ENCODE measurements around the gene CITED4.
"Not testable (repeated sequence)": the region's sequence is repeated elsewhere in the genome, so short reads cannot be mapped to it uniquely, and the experiment has no call there.

CITED4 gene, protein sequence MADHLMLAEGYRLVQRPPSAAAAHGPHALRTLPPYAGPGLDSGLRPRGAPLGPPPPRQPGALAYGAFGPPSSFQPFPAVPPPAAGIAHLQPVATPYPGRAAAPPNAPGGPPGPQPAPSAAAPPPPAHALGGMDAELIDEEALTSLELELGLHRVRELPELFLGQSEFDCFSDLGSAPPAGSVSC

GRCh38 chr1:40862008-40862863, at the start of gene CITED4:
Gene CITED4 (minus strand): TSS chr1:40862363. CDS start chr1:40862127, 236 bp downstream.
- DNase-seq: peak; percentile 95 to 96

GRCh38 chr1:40911105-40911504, 48.9 kb upstream of the CITED4 start:
- no peak for DNase-seq

DNA sequence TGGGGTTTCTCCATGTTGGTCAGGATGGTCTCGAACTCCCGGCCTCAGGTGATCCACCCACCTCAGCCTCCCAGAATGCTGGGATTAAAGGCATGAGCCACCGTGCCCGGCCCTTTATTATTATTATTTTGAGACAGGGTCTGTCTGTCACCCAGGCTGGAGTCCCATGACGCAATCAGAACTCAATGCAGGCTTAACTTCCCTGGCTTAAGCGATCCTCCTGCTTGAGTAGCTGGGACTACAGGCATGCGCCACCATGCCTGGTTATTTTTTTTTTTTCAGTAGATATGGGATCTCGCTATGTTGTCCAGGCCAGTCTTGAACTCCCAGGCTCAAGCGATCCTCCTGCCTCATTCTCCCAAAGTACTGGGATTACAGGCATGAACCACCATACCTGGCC, 47.1 kb upstream of the CITED4 start:
- DNase-seq: no peak

DNA sequence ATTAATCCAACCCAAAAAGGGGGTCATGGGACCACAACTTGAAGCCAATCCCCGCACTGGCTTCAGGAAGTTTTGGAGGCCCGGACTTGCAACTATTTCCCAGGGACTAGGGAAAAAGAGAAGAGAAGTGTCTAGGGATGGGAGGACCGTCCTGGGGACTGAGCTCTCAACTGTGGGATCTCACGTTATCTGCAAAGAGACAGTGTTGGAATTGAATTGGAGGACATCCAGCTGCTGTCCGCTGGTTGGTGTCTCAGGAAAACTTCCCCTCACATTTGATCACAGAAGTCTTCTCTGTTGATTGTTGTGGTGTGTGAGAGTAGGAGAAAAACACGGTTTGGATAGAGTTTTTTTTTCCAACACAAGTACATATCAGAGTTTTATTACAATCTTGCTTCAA, 46.2 kb upstream of the CITED4 start:
- DNase-seq: no peak

DNA sequence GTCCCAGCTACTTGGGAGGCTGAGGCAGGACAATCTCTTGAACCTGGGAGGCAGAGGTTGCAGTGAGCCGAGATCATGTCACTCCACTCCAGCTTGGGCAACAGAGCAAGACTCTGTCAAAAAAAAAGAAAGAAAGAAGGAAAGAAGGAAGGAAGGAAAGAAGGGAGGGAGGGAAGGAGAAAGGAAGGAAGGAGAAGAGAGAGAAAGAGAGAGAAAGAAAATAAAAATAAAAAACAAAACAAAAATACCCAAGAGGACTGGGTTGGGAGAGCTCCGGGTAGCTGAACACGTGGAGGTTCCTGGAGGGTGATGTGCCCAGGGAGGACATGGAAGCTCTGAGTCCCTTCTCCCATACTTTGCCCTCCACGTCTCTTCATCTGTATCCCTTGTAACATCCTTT, 45.7 kb upstream of the CITED4 start:
- no peak for DNase-seq

DNA sequence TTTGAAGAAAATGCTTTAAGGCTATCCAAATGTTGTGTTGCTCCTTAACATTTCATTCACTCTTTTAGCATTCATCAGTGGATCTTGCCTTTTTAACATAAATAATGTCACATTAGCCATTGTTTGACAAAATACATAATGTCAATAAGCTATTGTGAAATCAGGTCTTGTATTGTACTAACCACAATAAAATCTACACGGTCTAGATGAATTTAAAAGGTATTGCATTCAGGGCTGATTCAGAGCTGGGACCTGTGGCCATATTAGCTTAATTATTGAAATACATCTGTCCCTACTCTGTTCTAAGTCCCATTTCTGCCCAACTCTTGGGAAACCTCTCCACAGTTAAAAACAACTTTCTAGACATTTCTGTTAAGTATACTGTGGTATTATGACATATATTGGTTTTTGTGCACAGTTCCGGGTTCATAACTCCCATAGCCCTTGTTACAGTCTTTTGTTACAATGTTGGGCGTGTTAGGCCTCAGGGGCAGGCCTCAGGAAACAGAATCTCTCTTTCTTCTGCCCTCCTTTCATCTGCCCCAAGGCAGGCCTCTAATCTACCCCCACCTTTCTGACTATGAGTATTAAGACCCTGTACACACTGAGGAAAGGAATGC, 44.7 kb upstream of the CITED4 start:
- DNase-seq: no peak

GRCh38 chr1:40905061-40905460, 42.9 kb upstream of the CITED4 start:
- DNase-seq: no peak

DNA sequence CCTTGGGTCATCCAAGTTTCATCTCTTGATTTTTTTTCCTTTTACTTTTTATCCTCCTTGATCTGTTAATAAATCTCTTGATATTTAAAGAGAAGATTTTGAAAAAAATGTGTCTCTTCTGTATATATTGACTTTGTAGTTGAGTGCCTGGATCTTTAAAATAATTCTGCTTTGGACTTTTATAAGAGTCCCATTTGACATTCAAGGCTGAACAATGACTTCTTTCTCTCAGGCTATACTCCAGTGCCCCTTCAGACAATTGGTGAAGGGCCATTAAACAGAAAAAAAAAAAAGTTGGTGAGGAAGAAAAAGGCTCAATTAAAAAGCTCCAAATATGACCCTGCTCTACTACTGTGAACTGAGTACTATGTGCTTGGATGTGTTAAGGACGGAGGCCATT, 40.9 kb upstream of the CITED4 start:
- DNase-seq: no peak

DNA sequence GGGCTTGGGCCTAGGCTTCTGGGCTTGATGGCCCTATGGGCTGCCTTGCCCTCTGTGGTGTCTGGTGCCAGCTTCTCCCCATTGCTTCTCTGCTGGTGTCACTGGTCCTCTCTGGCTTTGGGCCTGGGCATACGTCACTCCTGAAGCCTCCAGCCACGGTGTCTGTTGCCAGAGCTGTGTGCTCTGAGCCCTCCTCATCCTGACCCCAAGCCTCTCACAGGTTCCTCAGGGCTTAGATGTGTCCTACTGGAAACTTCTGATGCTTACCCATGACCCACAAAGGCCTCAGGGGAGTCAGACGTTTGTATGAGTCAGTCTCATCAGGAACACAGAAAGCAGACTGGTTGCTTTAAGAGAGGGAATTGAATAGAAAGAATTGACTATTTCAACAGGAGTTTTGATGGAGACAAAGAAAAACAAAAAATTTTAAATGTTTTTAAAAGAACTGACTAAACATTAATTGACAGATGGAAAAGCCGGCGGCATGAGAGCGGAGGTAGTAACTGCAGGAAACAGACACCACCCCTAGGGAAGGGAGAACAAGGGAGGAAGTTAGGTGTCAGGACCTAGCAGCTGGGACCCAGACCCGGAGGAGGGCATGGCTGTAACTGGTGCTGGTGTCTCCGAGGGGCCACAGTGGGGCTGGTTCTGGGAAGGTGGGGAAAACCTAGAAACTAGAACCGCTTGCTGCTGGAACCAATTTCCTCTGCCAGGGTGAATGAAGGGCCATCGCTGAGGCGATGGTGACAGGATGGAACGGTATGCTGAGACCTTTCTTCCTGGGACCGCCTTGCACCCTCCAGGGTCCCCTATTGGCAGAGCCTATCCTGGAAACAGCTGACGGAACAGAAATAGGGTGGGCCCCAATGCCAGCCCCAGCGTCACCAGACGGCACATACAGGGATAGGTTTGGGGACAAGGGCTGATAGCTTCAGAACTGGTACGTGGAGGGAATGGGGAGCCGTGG, 40.0 kb upstream of the CITED4 start:
- no peak for DNase-seq

- no peak for DNase-seq
These were observed 37.2 kb upstream of the CITED4 start for GRCh38 chr1:40899230-40899870.

- DNase-seq: no peak
These were observed 36.3 kb upstream of the CITED4 start for GRCh38 chr1:40898431-40898901.

DNA sequence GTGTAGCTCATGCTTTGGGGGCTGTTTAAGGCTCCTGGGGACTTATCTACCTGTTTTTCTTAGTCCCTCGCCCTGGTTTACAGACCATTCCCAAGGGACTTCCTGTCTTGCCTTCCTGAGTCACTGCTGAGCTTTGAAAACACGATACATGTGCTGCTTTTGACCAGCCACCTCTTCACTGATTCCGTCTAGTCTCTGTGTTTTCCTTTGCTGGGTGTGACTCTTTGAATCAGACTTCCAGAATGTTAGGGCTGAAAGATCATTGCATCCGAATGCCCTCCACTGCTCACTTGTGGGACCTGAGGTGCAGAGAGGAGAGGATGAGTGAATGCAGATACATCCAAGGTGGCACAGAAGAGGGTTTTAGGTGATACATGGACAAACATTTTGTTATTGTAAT, 35.4 kb upstream of the CITED4 start:
- no peak for DNase-seq

DNA sequence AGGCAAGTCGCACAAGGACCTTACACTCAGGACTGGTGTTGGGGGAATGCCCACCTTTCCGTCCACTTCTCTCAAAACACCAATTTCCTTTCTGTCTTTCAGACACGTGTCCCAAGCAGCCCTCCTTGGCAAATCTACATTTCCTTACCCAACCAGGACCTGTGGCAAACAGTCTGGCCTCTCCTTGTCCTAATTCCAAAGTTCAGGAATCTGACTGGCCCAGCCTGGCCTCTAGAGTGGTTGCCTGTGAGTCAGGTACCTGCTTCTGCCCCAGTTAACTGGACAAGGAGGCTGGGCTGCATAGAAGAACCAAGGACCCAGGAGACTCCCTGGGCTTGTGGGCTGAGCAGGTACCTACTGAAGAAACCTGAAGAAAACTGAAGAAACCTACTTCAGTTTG, 34.3 kb upstream of the CITED4 start:
- no peak for DNase-seq

- no peak for DNase-seq
These were observed 33.4 kb upstream of the CITED4 start for GRCh38 chr1:40895601-40896000.

GRCh38 chr1:40894858-40895257, 32.7 kb upstream of the CITED4 start:
- not testable (repeated sequence) for DNase-seq

- no peak for DNase-seq
These were observed 32.3 kb upstream of the CITED4 start for GRCh38 chr1:40894455-40894854.

GRCh38 chr1:40893946-40894345, 31.8 kb upstream of the CITED4 start:
- DNase-seq: no peak

GRCh38 chr1:40892354-40892753, 30.2 kb upstream of the CITED4 start:
- DNase-seq: no peak

DNA sequence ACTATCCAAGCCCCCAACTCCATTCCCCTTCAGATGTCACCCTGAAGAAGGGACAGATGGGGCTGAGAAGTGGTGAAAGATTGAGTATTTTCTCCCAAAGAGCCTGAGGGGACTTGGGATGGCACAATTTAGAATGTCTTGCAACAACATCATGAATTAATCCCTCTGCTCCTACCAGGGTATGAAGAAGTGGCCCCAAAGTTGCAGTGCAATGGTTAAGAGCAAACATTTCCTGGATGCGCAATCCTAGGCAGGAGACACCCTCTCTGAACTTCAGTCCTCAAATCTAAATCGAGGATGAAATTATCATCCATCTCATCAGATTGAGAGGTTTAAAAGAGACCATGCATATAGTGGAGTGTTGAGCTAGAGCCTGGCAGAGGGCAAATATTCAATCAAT, 28.6 kb upstream of the CITED4 start:
- no peak for DNase-seq

GRCh38 chr1:40887652-40888051, 25.5 kb upstream of the CITED4 start:
- DNase-seq: no peak

DNA sequence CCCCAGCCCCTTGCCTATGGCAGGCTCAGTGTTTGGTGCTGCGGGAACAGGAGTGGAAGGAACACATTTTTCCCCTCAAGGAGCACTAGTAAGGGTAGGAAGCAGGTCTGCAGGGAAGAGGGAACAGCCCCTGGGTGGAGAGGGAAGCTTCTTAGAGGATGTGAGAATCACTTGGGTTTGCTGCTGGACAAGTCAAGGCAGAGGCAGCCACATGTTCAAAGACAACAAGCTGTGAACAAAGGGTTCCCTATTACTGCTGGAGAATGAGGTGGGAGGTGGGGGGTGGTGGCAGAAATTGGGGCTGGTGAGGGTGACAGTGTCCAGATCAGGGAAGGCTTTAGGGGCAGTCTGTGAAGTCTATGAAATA, 24.8 kb upstream of the CITED4 start:
- no peak for DNase-seq

- no peak for DNase-seq
These were observed 24.3 kb upstream of the CITED4 start for GRCh38 chr1:40886318-40887011.
